Measurements from ENCODE around the gene PSMD2.
A peak's percentile ranks its signal among the peaks of the same experiment; 100 is the strongest.

PSMD2 gene

DNA sequence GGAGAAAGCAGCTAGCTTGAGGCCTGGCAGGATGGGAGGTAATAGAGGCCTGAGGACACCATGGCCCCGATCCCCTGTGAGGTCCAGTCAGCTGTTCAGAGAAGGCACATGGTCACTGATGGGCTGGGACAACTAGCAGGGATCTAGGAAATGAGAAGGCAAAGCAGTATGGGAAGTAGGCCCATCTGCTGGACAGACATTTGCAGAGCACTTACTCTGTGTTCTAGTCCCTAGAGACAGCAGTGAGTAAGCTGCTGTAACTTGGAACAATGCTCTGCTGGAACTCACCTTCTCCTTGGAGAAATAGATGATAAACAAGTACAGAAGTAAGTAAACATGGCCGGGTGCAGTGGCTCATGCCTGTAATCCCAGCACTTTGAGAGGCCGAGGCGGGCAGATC lies 16.1 kb upstream of the PSMD2 start:
- no peak for DNase-seq (ENCODE audit: low spot score)

DNA sequence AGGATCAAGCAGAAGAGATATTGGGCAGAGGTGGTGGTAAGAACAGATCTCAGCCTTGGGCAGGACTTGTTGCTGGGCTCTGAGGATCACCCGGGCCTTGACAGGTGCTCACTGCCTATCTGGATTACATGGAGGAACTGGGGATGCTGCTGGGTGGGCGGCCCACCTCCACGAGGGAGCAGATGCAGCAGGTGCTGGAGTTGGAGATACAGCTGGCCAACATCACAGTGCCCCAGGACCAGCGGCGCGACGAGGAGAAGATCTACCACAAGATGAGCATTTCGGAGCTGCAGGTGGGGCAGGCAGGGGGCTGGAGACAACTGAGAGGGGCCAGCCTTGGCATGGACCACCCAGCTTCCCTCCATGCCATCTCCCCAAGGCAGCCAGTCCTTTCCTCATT lies 15.4 kb upstream of the PSMD2 start:
- no peak for DNase-seq (ENCODE audit: low spot score)

DNA sequence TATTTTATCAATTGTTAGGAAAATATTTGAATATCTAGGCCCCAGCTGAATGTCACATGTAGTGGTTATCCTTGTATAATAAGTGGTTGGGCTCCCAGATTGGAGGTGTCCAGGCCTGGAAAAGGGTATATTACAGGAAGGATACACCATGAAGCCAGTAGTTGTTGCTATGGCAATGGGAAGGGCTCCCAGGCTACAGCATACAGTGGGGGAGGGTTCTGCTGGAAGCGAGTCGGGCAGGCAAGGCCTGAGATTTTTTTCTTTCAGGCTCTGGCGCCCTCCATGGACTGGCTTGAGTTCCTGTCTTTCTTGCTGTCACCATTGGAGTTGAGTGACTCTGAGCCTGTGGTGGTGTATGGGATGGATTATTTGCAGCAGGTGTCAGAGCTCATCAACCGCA lies 14.3 kb upstream of the PSMD2 start:
- peak; percentile 31 for DNase-seq (ENCODE audit: low spot score)

DNA sequence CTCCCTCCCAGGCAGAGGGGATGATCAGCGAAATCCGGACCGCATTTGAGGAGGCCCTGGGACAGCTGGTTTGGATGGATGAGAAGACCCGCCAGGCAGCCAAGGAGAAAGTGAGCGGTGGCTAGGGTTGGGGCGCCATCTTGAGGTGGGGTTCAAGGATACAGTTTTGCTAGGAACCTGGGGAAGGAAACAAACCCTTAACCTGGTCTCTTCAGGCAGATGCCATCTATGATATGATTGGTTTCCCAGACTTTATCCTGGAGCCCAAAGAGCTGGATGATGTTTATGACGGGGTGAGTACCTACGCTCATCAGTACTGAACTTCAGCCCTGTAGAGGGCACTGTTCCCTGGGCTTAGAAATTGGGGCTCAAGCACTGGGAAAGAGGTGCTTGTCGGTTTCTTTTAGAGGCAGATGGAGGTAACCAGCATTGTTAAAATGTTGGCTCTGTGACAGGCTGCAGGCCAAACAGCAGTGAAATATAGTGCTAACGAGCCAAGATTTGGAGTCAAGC lies 9.6 kb upstream of the PSMD2 start:
- no peak for DNase-seq (ENCODE audit: low spot score)

DNA sequence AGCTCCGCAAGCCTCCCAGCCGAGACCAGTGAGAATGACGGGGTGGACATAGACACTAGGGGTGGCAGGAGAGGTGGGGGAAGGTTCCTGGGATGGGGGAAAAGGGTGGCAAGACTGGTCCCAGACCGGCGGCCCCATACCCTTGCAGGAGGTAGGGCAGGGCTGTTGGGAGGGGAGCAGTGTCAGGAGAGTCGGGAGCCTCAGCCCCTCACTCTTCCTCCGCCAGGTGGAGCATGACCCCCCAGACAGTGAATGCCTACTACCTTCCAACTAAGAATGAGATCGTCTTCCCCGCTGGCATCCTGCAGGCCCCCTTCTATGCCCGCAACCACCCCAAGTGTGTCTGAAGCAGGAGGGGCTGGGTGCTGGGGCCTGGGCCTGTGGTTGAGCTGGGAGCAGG lies 8.7 kb upstream of the PSMD2 start:
- DNase-seq (ENCODE audit: low spot score), result no peak

DNA sequence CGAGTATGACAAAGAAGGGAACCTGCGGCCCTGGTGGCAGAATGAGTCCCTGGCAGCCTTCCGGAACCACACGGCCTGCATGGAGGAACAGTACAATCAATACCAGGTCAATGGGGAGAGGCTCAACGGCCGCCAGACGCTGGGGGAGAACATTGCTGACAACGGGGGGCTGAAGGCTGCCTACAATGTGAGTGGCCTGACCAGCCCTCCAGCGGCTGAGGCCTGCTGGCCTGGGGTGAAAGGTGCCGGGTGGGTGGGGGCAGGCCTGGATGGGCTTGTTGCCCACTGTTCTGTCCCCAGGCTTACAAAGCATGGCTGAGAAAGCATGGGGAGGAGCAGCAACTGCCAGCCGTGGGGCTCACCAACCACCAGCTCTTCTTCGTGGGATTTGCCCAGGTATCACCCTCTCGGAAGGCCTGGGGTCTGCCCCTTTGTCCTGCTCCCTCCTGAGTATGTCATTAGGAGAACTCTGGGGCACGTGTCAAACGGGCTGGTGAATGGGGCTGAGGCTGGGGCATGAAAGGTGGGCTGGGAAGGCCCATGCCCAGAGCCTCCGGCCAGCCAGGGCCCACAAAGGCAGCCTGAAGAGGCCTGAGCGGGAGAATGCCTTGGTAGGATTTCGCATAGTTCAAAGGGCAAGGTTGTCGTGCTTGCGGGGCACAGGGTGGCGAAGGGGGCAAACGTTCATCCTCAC lies 7.8 kb upstream of the PSMD2 start:
- DNase-seq (ENCODE audit: low spot score), result no peak

DNA sequence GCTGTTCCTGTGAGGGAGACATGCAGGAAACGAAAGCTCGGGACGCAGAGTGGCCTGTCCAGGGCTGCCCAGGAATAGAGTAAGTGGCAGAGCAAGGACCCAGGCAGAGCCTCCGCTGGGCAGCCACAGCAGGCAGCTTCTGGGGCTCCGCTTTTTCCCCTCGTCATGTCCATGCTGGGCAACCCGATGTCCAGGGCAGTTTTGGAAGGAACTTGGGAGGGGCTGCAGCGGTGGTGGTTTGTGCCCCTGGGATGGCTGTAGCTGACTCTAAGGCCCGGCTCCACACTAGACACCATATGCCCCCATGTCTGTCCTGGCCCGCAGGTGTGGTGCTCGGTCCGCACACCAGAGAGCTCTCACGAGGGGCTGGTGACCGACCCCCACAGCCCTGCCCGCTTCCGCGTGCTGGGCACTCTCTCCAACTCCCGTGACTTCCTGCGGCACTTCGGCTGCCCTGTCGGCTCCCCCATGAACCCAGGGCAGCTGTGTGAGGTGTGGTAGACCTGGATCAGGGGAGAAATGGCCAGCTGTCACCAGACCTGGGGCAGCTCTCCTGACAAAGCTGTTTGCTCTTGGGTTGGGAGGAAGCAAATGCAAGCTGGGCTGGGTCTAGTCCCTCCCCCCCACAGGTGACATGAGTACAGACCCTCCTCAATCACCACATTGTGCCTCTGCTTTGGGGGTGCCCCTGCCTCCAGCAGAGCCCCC lies 7.1 kb upstream of the PSMD2 start:
- DNase-seq (ENCODE audit: low spot score), result no peak

DNA sequence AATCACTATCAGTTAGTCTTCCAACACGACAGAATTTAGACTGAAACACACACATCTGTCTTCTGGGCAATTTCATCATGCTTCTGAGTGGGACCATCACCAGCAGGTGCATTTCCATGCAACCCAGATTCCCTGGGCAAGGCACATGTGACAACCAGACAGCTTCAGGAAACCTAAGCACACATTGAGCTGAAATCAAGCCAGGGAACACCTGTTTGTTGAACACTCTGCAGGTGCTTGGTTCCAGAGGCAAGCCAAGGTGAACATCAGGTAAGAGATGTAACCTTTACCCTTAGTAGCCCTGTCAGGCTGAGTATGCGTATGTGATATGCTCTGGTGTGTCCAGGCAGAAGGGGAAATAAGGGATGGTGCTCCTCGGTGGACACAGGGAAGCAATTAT lies 3.3 kb upstream of the PSMD2 start:
- DNase-seq (ENCODE audit: low spot score), result no peak

DNA sequence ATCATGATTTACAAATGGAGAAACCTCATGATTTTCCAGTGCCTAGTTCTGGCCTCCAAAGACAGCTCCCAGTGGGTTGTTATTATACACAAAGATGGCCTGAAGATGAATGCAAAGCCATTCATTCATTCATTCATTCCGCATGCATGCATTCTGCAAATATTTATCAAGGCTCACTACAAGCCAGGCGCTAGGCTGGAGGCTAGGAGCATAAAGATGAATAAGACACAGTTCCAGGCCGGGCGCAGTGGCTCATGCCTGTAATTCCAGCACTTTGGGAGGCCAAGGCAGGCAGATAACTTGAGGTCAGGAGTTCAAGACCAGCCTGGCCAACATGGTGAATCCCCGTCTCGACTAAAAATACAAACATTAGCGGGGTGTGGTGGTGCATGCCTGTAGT lies 2.4 kb upstream of the PSMD2 start:
- no peak for DNase-seq (ENCODE audit: low spot score)

DNA sequence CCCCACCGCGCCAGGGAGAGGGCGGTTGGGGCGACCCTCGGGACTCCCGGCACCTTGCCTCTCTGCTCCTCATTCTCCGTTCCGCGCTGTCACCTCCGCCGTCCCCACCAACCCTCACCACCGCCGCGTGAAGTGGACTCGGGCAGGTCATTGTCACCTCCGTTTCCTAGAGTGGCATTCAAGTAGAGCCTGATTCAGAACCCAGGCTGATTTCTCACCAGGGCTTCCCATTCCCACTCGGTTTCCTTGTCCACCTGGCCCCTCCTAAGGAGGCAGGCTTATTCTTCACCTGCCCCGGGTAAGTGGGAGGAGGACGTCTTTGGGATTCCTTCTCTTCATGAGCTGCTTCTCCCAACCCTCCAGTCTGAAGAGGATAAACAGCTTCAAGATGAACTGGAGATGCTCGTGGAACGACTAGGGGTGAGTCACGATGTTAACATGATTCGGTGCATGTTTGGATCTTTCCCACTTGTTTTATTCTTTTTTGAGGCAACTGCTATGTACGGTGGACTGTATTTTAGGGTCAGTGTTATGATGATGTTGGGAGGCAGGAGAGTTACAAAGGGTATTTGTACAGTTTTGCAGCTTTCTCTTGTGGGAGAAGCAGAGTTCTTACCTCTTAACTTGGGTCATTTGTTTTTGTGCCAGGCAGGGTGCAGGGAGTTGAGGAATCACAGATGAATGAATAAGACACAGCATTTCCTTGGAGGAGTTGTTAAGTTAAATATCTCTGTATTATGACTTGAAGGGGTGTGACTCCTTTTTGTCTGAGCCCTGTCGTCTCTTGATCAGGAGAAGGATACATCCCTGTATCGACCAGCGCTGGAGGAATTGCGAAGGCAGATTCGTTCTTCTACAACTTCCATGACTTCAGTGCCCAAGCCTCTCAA lies 692 bp downstream of the PSMD2 start:
- no peak for DNase-seq (ENCODE audit: low spot score)

DNA sequence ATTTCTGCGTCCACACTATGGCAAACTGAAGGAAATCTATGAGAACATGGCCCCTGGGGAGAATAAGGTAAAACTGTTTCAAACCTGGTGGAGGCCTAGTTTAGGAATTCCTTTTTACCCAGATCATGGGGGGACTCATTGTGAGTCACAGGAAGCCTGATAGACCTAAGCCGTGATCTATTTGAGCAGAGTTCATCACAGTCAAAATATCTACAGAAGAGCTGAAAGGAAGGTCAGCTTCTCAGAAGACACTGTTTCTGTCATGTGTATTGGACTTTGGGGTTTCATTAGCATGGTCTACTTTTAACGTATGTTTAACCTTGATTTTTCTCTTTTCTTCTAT lies 1.3 kb downstream of the PSMD2 start:
- no peak for DNase-seq (ENCODE audit: low spot score)

DNA sequence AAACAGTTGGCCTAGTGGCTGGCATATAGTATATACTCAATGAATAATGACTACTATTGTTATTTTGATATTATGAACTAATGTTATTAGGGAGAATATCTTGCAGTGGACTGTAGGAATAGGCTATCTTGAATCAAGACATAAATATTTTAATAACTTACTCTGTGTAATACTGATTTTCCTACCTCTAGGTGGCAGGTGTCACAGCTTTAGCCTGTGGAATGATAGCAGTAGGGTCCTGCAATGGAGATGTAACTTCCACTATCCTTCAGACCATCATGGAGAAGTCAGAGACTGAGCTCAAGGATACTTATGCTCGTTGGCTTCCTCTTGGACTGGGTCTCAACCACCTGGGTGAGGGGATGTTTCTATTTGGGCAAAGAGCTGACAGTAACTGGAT lies 6.5 kb downstream of the PSMD2 start:
- DNase-seq (ENCODE audit: low spot score), result no peak

DNA sequence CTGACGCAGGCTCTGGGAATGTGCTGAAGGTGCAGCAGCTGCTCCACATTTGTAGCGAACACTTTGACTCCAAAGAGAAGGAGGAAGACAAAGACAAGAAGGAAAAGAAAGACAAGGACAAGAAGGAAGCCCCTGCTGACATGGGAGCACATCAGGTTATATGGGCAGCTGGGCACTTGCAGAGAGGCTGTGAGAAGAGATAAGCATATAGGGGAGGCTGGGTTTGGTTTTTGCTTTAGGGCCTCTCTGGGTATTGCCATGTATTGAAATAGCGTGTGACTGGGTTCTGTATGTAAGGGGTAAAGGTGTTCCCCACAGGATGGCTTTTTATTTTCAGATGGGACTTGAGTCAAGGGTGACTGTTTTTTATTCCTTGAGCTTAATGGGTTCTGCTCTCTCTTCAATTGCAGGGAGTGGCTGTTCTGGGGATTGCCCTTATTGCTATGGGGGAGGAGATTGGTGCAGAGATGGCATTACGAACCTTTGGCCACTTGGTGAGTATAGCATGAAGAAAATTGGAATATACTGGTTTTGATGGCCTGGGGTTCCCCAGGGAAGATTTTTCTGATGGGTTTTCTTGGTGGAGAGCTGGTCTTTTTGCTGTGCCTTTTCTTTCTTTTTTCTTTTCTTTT lies 7.4 kb downstream of the PSMD2 start:
- no peak for DNase-seq (ENCODE audit: low spot score)

DNA sequence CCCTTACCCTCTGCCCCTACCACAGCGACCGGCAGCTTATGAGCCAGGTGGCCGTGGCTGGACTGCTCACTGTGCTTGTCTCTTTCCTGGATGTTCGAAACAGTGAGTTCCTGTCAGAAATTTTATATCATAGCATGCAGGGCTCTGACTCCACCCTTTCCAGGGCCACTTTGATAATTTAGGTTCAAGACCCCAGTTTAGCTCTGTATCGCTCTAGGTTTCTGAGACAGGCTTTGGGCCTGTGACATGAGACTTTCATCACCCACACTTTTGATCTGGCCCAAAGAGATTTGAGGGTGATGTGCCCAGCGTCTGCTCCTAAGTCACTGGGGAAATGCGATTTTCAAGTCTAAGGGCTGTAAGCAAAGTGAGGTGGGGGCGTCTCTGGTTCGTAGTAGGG lies 8.9 kb downstream of the PSMD2 start:
- DNase-seq (ENCODE audit: low spot score), result no peak

DNA sequence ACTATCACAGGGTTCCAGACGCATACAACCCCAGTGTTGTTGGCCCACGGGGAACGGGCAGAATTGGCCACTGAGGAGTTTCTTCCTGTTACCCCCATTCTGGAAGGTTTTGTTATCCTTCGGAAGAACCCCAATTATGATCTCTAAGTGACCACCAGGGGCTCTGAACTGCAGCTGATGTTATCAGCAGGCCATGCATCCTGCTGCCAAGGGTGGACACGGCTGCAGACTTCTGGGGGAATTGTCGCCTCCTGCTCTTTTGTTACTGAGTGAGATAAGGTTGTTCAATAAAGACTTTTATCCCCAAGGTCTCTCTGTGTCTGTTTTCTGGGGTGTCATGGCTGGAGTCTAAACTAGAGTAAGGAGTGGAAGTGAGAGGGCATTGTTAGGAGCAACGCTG lies 9.7 kb downstream of the PSMD2 start:
- DNase-seq (ENCODE audit: low spot score), result no peak

DNA sequence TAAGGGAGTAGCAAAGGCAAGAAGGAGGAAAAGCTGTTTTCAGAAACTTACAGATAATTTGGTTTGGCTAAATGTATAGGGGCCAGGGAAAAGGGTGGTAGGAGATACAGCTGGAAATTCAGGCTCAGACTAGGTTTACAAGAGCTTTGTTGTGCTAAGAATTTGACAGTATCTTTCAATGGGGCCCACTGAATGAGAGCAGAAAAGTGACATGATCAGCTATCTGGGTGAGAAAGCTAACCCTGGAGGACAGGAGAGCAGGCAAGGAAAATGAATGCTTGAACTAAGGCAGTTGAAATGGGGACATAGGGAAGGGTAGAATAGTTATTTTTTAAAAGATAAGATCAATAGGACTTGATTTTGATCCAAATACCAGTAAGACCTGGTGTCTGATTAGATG lies 12.6 kb downstream of the PSMD2 start:
- DNase-seq (ENCODE audit: low spot score), result no peak

DNA sequence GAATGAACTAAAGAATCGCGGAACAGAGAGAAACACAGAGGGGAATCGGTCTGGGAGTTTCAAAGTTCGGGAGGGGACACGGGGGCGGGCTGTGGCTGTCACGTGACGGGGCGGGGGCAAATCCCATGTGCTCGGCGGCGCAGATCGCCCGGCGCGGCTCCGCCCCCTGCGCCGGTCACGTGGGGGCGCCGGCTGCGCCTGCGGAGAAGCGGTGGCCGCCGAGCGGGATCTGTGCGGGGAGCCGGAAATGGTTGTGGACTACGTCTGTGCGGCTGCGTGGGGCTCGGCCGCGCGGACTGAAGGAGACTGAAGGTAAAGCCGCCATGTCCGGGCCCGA lies 15.3 kb downstream of the PSMD2 start, which contains the start of gene EIF4G1:
EIF4G1 (plus strand) TSS at position 244 of the 337 bp plus-strand sequence. CDS start 1,191 bp downstream, outside the sequence.
- peak; percentile 91 for DNase-seq (ENCODE audit: low spot score)

DNA sequence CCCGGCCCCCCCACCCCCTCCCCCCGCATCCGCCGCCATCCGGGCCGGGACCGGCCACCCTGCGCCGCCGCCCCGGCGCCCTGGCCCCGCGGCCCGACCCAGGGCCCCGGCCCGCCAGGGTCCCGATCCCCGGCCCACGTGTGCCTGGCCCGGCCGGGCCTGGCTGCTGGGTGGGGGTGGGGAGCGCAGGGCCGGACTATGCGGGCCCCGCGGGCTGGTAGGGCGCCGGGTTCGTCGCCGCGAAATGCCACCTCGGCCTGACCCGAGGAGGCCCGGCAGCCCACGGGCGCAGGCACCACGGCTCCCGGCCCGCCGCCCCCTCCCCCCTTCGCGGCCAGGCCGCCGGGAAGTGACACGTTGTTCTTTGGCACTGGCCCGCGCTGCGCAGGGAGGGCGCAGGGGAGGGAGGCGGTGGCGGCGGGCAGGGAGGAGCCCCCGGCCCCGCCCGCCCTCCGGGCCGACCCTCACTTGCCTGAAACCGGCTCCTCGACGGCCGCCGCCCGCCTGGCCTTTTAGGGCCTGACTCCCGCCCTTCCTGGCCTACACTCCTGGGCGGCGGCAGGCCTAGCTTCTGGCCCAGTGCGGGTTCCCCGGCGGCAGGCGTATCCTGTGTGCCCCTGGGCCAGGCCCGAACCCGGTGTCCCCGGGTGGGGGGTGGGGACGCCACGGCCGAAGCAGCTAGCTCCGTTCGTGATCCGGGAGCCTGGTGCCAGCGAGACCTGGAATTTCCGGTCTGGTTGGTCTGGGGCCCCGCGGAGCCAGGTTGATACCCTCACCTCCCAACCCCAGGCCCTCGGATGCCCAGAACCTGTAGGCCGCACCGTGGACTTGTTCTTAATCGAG lies 15.9 kb downstream of the PSMD2 start:
- peak; percentile 44 for DNase-seq (ENCODE audit: low spot score)

DNA sequence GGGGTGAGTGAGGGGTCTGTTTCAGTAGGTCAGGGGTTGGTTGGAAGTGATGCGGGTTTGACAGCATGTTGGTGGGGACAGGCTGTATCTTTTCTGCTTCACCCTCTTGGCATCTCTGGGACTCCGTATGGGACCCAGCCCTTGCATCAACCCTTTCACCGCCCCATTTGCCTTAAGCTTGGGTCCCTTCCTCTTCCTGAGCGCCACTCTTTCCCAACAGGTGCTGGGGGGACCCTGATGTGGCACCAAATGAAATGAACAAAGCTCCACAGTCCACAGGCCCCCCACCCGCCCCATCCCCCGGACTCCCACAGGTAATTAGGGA lies 16.5 kb downstream of the PSMD2 start:
- DNase-seq (ENCODE audit: low spot score), result no peak

DNA sequence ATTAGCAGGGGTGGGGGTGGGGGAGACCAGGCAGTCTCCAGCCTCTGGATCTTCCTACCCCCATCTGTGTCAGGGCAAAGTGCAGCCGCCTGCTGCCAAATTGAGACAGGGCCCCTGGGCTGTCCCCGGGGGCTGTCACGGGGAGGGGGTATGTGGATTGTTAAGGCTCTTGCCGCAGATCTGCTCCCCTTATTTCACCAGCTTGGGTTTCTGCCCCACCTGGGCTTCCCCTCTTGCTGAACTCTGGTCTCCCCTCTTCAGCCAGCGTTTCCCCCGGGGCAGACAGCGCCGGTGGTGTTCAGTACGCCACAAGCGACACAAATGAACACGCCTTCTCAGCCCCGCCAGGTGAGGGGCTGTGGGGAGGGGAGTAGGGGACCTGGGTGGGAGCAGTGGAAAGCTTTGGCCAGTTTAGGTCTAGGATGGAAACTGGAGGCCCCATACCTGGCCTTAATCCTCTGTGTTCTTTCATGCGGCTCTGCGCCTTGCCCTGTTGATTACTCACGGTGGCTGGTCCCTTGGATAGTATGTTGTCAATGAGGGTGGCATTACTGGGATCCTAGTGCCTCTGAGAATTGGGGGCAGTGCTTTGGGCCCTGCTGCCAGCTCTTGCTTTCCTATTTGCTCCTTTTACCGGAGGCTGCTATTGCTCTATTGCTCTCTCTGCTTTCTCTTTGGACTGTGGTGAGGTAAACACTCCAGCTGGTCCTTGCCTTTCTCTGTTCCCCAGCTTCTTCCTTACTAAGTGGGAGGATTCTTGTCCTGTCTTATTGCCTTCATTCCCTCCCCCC lies 17.0 kb downstream of the PSMD2 start:
- no peak for DNase-seq (ENCODE audit: low spot score)

DNA sequence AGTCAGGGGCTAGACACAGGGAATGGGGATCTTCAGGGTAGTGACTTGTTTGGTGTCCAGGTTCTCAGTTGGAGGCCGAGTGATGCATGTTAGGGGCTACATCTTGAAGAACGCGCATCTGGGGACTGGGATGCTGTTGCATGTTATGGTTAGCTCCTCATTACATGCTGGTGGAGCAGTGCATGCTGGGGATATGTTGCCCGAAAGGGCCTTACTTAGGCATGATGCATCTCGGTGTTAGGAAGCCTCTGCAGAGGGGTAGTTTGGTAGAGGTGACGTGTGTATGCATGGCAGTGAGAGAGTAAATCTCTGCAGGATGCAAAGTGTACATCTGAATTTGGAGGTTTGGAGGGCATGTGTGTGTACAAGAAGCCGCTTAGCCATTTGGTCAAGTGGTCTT lies 17.8 kb downstream of the PSMD2 start:
- DNase-seq (ENCODE audit: low spot score), result no peak

Data from putamen (tissue), 1 donor.